ENCODE results near the gene MDM4. TPM values are rescaled to one million over a fixed set of nuclear protein-coding genes. Genes with fewer than 3 reads are reported as not detected.

Gene MDM4
- total RNA-seq, 4 donors from 2014 or later = 72.3 to 177 (median 102) TPM

DNA sequence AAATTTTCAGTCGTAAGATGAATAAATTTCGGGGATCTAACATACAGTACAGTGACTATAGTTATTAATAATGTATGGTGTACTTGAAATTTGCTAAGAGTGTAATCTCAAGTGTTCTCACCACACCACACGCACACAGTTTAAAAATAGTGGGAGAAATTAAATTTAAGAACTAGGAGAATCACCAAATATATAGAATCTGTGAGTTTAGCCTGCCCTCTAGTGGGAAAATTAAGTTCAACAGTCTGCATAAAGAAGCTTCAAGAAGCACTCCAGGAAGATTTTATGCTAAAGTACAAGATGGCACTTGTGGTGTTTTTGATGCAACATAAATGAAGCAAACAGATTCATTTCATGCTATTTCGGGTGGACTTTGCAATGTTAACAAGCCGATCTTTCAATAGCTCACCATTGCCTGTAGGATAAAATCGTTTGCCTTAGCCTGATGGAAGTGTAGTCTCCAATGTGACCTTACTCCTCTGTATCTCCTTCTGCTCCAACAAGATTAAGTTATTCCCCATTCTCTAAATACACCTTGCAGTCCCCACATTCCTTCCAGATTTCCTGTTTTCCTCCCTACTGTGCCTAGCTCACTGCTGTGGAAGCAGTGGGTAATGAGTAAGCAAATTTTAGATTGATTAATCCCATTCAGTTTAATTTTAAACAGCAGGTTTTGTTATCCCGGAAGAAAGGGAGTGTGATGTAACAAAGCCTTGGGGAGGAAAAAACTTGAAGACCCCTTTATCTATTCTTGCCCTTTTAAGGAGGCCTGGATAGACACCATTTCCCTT lies 12.9 kb upstream of the MDM4 start:
- Histone ChIP-seq H3K36me3 (no peaks in the 10 kb centered on the region), H3K27ac (no peak overlapping the region), H3K4me1 (no peaks in the 10 kb centered on the region), H3K4me3 (replicated peaks in 1 of 3) (no peak overlapping the region), H3K9me3 (no peaks in the 10 kb centered on the region), H3K27me3 (no peaks in the 10 kb centered on the region)
- no peak for DNase-seq
- 26 to 27% methylated on average over 7 of the region's 7 CpGs for WGBS, 2 donors
- intact Hi-C loops (cut with DNase I) = loop anchor here (5.0 kb wide), 1 partner anchor 56 kb away; no protein-coding TSS in a partner anchor
- no peak for TF ChIP-seq POLR2A (IDR thresholded peaks at IDR 0.05)
- TF ChIP-seq, protein P1, sequence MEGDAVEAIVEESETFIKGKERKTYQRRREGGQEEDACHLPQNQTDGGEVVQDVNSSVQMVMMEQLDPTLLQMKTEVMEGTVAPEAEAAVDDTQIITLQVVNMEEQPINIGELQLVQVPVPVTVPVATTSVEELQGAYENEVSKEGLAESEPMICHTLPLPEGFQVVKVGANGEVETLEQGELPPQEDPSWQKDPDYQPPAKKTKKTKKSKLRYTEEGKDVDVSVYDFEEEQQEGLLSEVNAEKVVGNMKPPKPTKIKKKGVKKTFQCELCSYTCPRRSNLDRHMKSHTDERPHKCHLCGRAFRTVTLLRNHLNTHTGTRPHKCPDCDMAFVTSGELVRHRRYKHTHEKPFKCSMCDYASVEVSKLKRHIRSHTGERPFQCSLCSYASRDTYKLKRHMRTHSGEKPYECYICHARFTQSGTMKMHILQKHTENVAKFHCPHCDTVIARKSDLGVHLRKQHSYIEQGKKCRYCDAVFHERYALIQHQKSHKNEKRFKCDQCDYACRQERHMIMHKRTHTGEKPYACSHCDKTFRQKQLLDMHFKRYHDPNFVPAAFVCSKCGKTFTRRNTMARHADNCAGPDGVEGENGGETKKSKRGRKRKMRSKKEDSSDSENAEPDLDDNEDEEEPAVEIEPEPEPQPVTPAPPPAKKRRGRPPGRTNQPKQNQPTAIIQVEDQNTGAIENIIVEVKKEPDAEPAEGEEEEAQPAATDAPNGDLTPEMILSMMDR (IDR thresholded peaks at IDR 0.05) = peak; percentile 36 to 90 (median 73)

DNA sequence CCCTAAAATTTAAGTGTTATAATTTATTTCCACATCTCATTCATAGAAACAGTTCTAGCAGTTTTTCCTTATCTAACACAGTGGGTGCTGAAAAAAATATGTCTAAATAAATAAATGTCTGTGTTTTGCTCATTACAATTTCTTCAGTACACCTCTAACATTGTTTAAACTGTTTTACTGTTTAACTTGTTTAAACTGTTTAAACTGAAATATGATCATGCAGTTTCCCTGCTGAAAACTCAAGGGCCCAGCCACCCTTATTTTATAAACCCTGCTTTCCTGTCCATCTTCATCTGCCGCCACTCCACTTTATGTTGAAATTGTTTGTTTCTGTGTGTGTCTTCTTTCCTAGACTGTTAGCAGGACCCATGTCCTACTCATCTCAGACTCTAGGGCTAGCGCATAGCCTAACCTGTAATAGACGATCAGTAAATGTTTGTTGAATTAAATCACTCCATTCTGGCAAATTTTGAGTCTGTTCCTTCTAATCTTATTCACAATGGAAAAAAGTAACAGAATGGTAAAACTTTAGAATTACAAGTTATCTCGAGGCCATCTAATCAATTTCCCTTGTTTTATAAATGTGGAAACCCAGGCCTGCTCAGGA lies 12.2 kb upstream of the MDM4 start:
- Histone ChIP-seq H3K9me3 (no peaks in the 10 kb centered on the region), H3K4me1 (no peaks in the 10 kb centered on the region), H3K4me3 (replicated peaks in 1 of 3) (no peak overlapping the region), H3K27ac (no peak overlapping the region), H3K36me3 (no peaks in the 10 kb centered on the region), H3K27me3 (no peaks in the 10 kb centered on the region)
- intact Hi-C loops (cut with DNase I) = loop anchor here (5.0 kb wide), 1 partner anchor 57 kb away; no protein-coding TSS in a partner anchor
- WGBS, 2 donors = 93 to 95% methylated on average over 4 of the region's 4 CpGs
- no peak for DNase-seq
- TF ChIP-seq, protein P1 (IDR thresholded peaks at IDR 0.05) = no peak
- TF ChIP-seq POLR2A (IDR thresholded peaks at IDR 0.05) = no peak

DNA sequence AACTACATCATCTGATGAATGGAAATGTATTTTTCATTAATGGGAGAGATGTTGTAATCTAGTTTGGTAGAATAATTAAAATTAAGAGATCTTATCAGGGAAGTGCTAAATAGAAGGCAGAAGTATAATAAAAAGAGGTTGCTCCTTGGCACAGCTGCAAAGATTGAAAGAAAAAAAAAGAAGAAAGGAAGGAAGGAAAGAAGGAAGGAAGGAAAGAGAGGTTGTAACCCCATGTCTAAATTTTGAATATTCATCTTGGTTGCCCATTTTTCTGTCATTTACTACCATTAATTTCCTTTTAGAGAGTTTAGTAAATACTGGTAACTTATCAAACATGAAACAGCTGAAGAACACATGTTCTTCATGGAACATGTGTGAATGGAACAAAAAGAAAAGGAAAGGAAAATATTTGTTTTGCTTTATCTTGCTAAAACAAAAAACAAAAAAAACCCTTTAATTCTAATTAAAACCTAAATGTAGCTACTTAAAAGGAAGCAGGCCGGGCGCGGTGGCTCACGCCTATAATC lies 10.5 kb upstream of the MDM4 start:
- Histone ChIP-seq H3K9me3 (no peaks in the 10 kb centered on the region), H3K27me3 (no peaks in the 10 kb centered on the region), H3K27ac (peak overlapping the region; percentile 73 to 94 (median 87)), H3K4me1 (no peaks in the 10 kb centered on the region), H3K4me3 (replicated peaks in 1 of 3) (peak overlapping the region in 2 of 3 donors; percentile 37 to 53), H3K36me3 (no peaks in the 10 kb centered on the region)
- DNase-seq = no peak
- 6 to 12% methylated on average over 4 of the region's 4 CpGs for WGBS, 2 donors
- no peak for TF ChIP-seq POLR2A (IDR thresholded peaks at IDR 0.05)
- TF ChIP-seq, protein P1 (IDR thresholded peaks at IDR 0.05) = no peak
- intact Hi-C loops (cut with DNase I) = no loop called here

DNA sequence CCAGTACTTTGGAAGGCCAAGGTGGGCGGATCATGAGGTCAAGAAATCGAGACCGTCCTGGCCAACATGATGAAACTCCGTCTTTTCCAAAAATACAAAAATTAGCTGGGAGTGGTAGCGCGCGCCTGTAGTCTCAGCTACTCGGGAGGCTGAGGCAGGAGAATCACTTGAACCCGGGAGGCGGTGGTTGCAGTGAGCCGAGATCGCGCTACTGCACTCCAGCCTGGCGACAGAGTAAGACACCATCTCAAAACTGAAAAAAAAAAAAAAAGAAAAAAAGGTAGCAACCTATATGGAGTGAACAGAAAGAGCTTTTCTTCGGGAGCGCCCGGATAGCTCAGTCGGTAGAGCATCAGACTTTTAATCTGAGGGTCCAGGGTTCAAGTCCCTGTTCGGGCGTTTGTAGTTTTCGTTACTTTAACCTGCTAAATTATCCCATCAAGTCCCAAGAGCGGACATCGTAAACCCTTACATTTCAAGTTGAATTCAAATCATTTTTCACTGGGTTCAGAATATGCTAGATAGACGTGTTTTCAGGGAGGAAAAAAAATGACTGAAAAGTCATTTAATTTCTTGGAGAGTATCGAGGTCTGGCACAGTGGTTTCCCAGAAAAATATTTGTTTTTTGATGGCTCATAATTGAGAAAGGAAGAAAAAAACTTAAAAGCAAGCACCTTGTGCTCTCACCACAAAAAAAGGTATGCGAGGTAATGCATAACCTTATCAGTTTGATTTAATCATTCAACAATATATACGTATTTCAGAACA lies 9.8 kb upstream of the MDM4 start:
- H3K27me3 ChIP-seq = no peaks in the 10 kb centered on the region
- no peaks in the 10 kb centered on the region for H3K36me3 ChIP-seq
- H3K27ac ChIP-seq = peak overlapping the region; percentile 73 to 94 (median 87)
- H3K4me3 ChIP-seq (replicated peaks in 1 of 3) = peak overlapping the region in 2 of 3 donors; percentile 37 to 53
- DNase-seq = peak; percentile 66 to 67
- H3K4me1 ChIP-seq = no peaks in the 10 kb centered on the region
- 1 to 2% methylated on average over 27 of the region's 27 CpGs for WGBS, 2 donors
- no peaks in the 10 kb centered on the region for H3K9me3 ChIP-seq
- intact Hi-C loops (cut with DNase I) = no loop called here
- TF ChIP-seq, protein P1 (IDR thresholded peaks at IDR 0.05) = no peak
- TF ChIP-seq POLR2A (IDR thresholded peaks at IDR 0.05) = no peak
